HG03442 (cell line): ENCODE measurements around the gene KLB.
"Not testable (repeated sequence)": the region's sequence is repeated elsewhere in the genome, so short reads cannot be mapped to it uniquely, and the experiment has no call there.

Experiments used
- ATAC-seq: cut with Tn5 transposase; IDR thresholded peaks from one replicate; pipeline ENCODE4 v1.9.1; 2021; ENCODE audit warnings: mild to moderate bottlenecking, moderate library complexity; ENCODE audit not compliant: unreplicated experiment

KLB gene

DNA sequence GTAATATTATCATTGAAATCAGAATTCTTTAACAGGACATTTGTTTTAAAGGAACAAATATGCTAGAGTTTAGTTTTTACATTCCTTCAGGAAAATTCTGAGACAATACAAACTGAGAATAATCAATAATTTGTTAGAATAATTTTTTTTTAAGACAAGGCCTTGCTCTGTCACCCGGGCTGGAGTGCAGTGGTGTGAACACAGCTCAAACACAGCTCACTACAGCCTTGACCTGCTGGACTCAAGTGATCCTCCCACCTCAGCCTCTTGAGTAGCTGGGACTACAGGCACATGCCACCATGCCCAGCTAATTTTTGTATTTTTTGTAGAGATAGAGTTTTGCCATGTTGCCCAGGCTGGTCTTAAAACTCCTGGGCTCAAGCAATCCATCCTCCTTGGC, 18.6 kb downstream of the KLB start:
- not testable (repeated sequence) for ATAC-seq

DNA sequence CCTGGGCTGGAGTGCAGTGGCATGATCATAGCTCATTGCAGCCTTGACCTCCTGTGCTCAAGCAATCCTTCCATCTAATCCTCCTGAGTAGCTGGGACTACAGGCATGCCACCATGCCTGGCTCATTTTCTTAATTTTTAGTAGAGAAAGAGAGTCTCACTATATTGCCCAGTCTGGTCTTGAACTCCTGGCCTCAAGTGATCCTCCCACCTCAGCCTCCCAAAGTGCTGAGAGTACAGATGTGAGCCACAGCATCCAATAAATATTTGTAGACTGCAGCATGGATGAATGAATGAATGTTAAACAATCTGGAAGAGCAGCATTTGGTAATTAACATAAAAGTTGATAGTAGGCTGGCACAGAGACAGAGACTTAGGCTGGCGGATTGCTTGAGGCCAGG, 20.0 kb downstream of the KLB start:
- ATAC-seq: no peak

DNA sequence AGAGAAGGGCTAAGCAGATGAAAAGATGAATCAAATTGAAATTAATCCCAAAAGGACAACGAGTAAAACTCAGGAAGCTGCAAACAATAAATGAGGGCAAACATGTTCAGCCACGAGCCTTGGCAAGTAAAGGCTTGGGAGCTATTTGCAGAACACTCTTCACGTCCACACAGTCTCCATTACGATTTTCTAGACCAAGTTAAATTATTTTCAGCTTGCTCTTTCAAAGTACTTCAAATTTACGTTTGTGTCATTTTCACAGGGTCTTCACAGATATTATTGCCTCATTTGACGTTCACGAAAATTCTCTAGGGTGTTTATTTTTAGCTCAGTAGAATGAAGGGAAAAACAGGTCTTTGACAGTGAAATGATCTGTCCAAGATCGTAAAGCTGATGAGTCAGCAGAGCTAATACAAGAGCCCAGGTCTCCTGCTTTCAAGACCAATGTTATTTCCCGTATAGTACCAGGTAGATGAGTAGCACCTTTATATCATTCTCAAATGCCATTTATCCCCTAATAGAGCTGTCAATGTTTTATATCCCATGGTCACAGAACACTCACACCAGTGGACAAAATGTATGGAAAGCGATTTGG, 20.9 kb downstream of the KLB start:
- no peak for ATAC-seq

DNA sequence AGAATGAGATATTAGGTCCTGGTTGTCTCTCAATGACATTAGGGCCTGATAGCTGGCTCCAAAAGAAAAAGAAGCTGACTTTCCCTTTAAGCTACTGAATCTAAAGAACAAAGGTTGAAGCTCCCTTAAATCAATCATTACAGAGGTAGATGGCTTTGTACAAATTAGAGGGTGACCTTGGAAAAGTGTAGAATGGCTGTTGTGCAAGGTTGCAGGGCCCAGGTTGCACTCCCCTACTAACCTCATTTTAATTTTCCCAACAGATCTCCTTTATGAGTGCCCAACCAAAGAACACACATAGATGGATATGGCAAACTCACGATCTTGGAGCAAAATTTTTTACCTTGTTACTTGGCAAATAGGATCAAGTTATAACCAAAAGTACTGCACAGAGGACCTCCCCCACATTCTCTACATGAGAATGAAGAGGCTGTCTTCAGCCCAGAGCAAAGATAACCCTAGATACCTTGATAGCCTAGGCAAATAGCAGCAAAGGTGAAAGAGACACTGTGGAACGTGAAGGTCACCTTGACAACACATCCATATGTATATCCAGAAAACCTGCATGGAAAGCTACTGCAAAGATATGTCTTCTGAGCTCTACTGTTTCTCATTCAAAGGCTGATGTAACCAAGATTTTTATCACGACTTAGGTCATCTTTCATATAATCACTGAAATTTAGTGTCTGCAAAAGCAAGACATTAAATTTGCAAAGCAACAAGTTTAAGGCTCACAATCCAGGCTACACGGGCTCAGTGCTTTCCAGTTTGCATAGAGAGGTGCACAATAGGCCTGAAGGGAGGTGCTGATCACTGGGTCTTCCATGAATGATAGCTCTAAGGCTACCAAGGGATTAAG, 23.0 kb downstream of the KLB start:
- ATAC-seq: no peak

DNA sequence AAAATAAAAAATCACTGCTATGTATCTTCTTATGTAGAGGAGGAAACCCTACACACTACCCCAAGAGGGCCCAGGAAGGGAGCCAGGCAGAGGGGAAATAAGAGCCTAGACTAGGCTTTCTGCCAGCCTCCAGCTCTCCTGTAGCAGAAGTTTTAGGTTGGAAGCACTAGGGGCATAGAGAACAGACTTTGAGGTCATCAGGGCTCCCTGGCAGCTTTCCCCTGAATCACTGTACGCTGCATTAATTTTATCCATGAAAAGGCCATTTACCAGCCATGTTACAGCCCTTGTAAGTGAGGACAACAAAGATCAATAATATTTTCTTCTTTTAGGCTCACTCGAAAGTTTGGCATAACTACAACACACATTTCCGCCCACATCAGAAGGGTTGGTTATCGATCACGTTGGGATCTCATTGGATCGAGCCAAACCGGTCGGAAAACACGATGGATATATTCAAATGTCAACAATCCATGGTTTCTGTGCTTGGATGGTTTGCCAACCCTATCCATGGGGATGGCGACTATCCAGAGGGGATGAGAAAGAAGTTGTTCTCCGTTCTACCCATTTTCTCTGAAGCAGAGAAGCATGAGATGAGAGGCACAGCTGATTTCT, 27.3 kb downstream of the KLB start:
- ATAC-seq: no peak

DNA sequence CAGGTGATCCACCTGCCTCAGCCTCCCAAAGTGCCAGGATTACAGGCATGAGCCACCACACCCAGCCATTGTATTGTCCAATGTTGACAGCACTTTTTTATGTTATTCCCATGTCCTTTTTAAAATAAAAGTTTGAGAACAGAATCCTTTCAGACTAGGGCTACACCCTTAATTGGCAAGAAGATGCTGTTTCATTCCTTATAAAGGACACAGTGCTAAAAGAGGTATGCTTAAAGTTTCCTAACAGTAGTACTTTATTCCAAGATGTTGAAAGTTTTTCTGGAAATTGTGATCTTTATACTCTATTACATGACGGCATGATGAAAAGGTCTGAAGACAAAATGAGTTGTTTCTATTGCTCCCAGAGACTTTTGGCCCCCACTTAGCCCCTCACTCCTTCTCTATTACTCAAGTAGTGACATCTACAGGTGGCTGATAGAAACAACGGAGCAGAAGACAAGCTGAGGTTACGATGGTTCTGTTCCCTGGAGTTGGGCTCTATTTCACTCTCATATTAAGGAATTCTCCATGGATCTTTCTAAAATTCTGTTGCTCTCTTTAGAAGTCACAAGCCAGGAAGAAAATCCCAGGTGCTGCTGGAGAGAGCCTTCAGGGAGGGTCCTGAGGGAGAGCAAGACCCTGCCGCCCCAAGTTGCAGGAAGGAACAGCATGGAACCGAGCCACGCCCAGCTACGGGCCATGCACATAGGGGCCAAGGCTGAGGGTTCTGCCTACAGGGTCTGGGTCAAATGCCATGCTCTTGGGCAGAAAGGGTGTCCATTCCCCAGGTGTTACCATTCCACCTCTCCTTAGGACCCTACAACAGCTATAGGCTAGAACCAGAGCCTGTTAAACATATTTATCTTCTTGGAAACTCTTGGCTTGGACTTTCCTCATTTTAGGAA, 29.2 kb downstream of the KLB start:
- no peak for ATAC-seq

DNA sequence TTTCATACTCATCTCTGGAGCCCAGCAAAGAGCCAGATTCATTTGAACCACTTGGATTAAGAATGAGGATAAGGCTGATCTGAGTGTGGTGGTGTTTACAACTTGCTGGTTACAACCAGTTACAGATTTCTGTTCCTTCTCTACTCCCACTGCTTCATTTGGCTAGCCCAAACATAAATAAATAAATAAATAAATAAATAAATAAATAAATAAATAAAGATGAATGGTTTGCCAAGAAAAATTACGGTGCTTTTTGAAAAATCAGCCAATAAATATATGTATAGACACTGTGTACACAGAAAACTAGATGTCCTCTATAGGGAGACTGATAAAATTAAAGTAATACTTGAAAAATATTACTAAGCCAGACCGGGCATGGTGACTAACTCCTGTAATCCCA, 34.9 kb downstream of the KLB start:
- no peak for ATAC-seq

DNA sequence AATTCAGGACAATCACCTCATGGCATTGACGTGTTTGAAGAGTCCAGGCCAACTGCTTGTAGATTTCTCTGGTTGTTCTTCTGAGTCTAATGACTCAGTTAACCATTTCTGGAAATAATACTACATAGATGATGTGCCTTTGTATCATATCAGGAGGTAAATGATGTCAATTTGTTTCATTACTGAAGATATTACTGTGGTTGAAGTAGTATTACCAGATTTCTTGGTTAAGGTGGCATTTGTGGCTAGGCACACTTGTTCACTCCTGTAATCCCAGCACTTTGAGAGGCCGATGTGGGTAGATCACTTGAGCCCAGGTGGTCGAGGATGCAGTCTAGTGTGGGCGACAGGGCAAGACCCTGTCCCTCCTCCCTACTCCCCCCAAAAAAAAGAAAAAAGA, 36.3 kb downstream of the KLB start:
- no peak for ATAC-seq

DNA sequence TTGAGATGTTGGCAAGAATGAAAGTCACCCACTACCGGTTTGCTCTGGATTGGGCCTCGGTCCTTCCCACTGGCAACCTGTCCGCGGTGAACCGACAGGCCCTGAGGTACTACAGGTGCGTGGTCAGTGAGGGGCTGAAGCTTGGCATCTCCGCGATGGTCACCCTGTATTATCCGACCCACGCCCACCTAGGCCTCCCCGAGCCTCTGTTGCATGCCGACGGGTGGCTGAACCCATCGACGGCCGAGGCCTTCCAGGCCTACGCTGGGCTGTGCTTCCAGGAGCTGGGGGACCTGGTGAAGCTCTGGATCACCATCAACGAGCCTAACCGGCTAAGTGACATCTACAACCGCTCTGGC, 39.7 kb downstream of the KLB start:
- ATAC-seq: no peak

DNA sequence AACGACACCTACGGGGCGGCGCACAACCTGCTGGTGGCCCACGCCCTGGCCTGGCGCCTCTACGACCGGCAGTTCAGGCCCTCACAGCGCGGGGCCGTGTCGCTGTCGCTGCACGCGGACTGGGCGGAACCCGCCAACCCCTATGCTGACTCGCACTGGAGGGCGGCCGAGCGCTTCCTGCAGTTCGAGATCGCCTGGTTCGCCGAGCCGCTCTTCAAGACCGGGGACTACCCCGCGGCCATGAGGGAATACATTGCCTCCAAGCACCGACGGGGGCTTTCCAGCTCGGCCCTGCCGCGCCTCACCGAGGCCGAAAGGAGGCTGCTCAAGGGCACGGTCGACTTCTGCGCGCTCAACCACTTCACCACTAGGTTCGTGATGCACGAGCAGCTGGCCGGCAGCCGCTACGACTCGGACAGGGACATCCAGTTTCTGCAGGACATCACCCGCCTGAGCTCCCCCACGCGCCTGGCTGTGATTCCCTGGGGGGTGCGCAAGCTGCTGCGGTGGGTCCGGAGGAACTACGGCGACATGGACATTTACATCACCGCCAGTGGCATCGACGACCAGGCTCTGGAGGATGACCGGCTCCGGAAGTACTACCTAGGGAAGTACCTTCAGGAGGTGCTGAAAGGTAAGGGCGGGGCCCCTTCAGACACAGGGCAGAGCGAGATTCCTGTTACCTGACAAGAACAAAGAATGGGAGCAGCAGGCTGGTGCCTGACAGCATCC, 40.3 kb downstream of the KLB start:
- ATAC-seq: peak; percentile 79

DNA sequence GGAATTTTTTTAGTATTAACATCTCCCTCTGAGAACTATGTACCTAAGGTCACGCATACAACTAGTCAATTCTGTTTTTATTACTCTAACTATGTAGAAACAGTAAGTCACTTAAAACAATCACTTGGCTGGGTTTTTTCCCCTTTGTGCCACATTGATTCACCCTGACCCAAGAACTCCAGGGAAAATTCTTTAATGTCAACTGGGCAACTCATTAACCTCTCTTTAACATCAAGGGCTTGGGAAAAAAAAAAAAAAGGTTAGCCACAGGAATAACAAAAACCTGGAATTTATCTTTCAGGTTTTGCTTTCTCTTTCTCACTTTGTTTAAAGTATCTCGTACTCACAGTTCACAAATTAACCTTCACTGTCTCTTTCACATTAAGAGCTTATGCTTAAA, 43.9 kb downstream of the KLB start:
- no peak for ATAC-seq

DNA sequence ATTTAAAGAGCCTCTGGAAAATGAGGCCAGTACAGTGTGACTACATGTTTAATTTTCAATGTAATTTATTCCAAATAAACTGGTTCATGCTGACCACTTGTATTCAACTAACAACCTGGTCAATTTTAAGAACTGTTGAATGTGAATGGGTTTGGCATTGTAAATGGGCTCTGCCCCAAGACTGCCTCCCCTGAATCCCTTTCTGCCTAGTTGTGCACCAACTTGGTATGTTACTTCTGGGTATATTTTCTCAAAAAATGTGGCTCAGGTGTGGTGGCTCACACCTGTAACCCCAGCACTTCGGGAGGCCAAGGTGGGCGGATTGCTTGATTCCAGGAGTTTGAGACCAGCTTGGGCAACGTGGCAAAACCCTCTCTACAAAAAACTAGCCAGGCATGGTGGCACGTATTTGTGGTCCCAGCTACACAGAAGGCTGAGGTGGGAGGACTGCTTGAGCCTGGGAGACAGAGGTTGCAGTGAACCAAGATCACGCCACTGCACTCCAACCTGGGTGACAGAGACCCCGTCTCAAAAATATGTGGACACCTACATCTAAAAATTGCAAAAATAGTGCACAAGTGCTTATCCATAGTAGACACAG, 44.8 kb downstream of the KLB start:
- no peak for ATAC-seq

DNA sequence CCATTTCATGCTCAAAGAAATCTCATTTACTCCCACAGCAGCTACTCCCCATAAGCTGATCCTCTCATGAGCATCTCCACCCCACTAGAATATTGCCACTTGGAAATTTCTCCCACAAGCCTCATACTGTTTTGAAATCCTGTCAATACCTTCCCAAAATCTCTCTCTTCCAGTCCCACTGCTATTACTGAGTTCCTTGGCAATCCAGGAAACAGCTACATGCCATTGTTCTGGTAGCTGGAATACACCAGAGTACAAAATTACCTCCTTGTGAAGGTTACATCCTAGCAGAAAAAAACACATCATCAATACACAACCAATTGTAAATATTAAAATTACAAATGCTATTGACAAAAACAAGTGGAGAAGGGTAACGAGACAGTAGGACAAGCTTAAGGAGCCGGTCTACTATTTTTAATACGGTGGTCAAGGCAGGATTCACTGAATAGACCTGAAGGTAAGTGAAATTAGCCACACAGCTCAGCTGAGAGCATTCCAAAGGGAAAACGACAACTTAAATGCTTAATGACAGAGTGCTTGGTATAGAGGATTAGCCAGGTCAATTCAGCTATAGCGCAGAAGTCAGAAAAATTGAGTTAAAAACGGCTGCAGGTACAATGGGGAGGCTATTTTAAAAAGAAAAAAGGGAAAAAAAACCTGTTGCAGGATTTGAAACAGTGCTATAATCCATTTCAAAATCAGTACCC, 45.6 kb downstream of the KLB start:
- no peak for ATAC-seq

DNA sequence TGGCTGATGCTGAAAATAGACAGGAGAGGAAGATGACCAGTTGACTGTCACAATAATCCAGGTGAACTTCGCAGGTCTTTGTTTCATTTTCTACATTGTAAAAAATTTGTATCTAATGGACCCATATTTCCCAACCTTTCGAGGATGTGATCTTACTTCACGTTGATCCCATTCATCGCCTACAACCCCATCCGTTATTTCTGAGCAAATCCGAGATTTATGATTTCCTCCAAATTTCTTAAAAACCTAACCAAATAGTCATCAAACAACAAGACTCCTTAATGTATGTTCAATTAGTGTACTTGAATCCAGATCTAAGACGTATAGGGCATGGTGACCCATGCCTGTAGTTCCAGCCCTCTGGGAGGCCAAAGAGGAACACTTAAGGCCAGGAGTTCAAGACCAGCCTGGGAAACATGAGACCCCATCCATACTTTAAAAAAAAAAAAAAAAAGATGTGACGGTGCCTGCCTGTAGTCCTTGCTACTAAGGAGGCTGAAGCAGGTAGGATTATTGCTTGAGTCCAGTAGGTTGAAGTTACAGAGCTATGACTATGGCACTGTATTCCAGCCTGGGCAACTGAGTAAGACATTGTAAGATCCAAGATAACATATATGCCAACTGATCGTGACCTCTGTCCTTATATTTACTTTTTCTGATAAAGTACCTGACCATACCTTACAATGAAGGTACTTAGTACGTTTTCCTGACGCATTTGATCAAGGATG, 46.3 kb downstream of the KLB start:
- no peak for ATAC-seq

DNA sequence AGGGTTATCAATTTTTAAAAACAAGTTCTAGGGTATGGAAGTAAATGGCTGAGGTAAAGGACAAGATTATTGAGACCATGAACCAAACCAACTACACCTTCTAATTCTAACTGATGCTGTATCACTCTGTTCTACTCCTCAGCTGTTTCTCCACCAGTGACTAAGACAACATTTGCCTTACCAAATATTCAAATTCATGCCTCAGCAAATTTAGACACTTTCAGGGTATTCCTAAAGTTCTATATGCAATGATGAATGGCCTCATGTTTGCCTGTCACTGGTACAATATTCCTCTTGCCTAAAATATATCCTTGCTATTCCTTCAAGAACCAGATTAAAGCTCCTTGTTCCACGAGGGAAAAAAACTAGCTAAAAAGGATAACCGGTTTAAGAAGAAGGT, 47.0 kb downstream of the KLB start:
- ATAC-seq: no peak

DNA sequence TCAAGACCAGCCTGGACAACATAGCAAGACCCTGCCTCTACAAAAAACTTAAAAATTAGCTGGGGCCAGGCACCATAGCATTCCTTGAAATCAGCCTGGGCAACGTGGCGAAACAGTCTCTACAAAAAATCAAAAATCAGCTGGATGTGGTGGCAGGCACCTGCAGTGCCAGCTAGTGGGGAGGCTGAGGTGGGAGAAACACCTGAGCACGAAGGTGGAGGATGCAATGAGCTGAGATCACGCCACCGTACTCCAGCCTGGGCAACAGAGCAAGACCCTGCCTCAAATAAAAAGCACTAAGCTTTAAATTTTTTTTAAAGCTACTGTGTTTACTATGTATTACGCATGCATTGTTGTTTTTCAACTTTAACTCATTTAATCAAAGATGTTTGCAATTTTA, 48.8 kb downstream of the KLB start:
- ATAC-seq: no peak

DNA sequence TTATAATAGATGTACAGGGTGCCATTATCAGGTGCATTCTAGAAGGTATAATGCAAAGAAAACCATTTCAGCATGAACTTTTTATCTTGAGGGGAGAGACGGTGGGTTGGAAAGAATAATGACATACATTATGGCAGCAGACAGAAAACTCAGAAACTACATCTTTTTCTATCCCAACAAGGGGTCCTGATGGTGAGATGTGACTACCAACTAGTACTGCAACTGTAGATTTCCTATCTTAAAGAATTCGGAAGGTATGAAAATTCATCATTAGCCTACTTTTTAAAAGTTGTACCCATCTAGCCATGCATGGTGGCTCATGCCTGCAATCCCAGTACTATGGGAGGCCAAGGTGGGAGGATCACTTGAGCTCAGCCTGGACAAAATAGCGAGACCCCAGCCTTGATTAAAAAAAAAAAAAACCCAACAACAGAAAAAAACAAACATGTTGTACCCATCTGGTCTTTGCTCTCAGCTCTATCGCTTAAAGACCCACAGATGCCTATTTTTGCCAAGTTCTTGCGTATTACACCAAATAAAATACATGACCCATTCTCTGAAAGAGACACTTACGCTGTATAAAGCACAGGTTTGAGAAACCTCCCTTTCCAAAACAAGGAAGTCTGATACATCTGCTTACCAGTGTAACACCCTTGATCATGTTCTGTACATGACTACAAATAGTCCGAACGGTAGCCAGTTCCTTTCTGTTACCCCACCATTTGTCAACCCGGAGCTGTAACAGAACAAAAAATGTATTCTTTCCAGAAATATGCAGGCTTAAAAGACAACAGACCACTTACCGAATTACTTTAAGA, 50.4 kb downstream of the KLB start:
- ATAC-seq: no peak

DNA sequence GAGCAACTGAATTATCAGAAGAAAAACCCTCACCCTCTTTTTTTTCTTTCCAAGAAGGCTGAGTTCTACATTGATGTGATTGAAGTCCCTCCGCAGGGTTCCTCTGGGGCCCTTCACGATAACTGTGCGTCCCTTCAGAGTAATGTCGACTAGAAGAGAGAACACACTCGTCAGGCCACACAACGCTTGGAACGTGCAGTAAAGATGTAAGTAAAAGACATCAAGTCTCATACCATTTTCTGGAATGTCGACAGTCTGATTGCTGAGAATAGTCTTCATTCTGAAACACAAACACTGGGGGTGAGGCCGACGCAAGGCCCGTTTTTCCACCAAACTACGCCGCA, 51.4 kb downstream of the KLB start:
- ATAC-seq: peak; percentile 1
